Left lung (tissue), 10 donors: Measurements from ENCODE around the gene ZNF697. TPM values are rescaled to one million over a fixed set of nuclear protein-coding genes. Genes with fewer than 3 reads are reported as not detected.

Experiments used
- ATAC-seq: fragments of 200-7000 bp; cut with Tn5 transposase; one replicate; pipeline ENCODE4 v1.9.1; 2020; ENCODE audit warnings: moderate library complexity
- DNase-seq, 4 donors: peaks; one replicate each; pipeline ENCODE4 v3.0.0-alpha.2; 2013 to 2020
- H3K27ac ChIP-seq, 2 donors: fragments of 200-600 bp; sonication (generic) in 1 of 2; one replicate each; pipeline versions ENCODE4 v1.5.0 to v1.8.0; 2020 to 2021
- H3K27me3 ChIP-seq, 2 donors: fragments of 200-600 bp; sonication (generic) in 1 of 2; one replicate each; pipeline versions ENCODE4 v1.5.0 to v1.8.0; 2020 to 2021
- H3K36me3 ChIP-seq, 2 donors: fragments of 200-600 bp; sonication (generic) in 1 of 2; one replicate each; pipeline versions ENCODE4 v1.5.0 to v1.8.0; 2020 to 2021
- H3K4me1 ChIP-seq, 2 donors: fragments of 200-600 bp; one replicate each; pipeline ENCODE4 v1.8.0; 2021
- H3K4me3 ChIP-seq, 2 donors: fragments of 200-600 bp; sonication (generic) in 1 of 2; one replicate each; pipeline versions ENCODE4 v1.5.0 to v1.8.0; 2020 to 2021; ENCODE audit warnings: mild to moderate bottlenecking in 1 of 2
- H3K9me3 ChIP-seq, 2 donors: fragments of 200-600 bp; sonication (generic) in 1 of 2; one replicate each; pipeline versions ENCODE4 v1.5.0 to v1.8.0; 2020 to 2021
- intact Hi-C, 2 donors: fragments of 100-400 bp; cut with DNase I; formaldehyde crosslinking; loops; one replicate each; pipeline versions ENCODE4 v1.11.2 to v1.14.2; 2022
- polyA plus RNA-seq, 6 donors: library from polyadenylated mRNA; unstranded; fragments of 120-200 nt; gene quantifications; one replicate each; pipeline ENCODE4 v1.2.1, GENCODE V29; 2013; ENCODE audit not compliant: insufficient read length in 6 of 6
- total RNA-seq, 2 donors: library from RNA; stranded (reverse); fragmentation: NEBNext Ultra II Directional; extraction: Animal tissue kit (Norgen Biotek cat#: 25700); gene quantifications; one replicate each; pipeline ENCODE4 v1.2.1, GENCODE V29; 2021
- TF ChIP-seq, protein P1 (sequence below), 2 donors: fragments of 200-600 bp; sonication (generic) in 1 of 2; IDR thresholded peaks; one replicate each; pipeline versions ENCODE4 v1.5.0 to v1.8.0; 2021; ENCODE audit warnings: antibody characterized with exemption in 2 of 2
- donor health status: DM: no; HTN: yes; CAD: no.
- donor health status: DM: no; HTN: no; CAD: no.

The ZNF697 gene
- total and polyA plus RNA-seq, 8 donors, result 8.0 to 27.2 (median 25.9) TPM

DNA sequence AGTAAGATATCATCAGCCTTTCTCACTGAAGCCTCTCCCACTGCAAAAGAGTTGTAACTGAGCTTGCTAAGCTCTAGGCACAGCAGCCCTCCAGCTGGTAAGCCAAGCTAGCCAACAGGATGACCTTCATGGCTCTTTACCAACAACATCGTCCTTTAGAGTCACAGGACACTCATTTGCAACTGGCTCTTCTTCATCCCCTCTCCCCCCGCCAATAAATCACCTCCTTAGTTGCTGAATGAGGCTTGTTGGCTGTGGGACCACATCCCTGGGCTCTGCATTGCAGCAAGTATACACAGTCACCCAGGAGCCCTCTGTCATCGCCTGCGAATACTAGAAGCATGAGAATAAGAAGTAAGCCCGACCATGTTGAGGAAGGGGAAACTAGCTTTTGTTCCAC, 16.0 kb upstream of the ZNF697 start:
- Histone ChIP-seq H3K27ac (no peak overlapping the region), H3K27me3 (no peaks in the 10 kb centered on the region), H3K4me3 (no peak overlapping the region), H3K9me3 (no peaks in the 10 kb centered on the region), H3K36me3 (no peaks in the 10 kb centered on the region), H3K4me1 (no peaks in the 10 kb centered on the region)
- DNase-seq, result no peak
- intact Hi-C loops, result loop anchor here in 1 of 2 donors (5.0 kb wide), 1 partner anchor 47 kb away; no protein-coding TSS in a partner anchor
- no peak for ATAC-seq
- TF ChIP-seq, protein P1, sequence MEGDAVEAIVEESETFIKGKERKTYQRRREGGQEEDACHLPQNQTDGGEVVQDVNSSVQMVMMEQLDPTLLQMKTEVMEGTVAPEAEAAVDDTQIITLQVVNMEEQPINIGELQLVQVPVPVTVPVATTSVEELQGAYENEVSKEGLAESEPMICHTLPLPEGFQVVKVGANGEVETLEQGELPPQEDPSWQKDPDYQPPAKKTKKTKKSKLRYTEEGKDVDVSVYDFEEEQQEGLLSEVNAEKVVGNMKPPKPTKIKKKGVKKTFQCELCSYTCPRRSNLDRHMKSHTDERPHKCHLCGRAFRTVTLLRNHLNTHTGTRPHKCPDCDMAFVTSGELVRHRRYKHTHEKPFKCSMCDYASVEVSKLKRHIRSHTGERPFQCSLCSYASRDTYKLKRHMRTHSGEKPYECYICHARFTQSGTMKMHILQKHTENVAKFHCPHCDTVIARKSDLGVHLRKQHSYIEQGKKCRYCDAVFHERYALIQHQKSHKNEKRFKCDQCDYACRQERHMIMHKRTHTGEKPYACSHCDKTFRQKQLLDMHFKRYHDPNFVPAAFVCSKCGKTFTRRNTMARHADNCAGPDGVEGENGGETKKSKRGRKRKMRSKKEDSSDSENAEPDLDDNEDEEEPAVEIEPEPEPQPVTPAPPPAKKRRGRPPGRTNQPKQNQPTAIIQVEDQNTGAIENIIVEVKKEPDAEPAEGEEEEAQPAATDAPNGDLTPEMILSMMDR (IDR thresholded peaks at IDR 0.05), result no peak

DNA sequence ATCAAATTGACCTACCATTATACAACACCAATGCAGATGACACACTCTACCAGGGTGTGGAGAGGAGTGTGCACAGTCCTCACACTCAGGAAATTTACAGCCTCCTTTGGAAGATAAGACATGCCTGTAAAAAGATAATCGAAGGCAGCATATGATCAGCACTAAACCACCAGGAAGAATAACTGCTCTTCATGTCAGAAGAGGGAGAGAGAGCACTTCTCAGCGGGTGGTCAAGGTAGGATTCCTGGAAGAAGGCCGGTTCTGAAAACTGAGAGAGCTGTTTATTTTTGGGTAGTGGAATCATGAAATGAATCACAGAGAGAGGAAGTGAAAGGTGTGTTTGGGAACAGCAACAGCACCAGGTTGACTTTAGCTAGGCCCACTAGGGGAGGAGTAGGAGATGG, 14.0 kb upstream of the ZNF697 start:
- no peaks in the 10 kb centered on the region for H3K9me3 ChIP-seq
- no peak overlapping the region for H3K27ac ChIP-seq
- H3K27me3 ChIP-seq, result no peaks in the 10 kb centered on the region
- ATAC-seq (peak; percentile 10), DNase-seq (no peak)
- H3K4me1 ChIP-seq, result no peaks in the 10 kb centered on the region
- H3K4me3 ChIP-seq, result no peak overlapping the region
- intact Hi-C loops, result loop anchor here in 1 of 2 donors (5.0 kb wide), 1 partner anchor 45 kb away; no protein-coding TSS in a partner anchor
- no peaks in the 10 kb centered on the region for H3K36me3 ChIP-seq
- TF ChIP-seq, protein P1 (IDR thresholded peaks at IDR 0.05), result no peak

DNA sequence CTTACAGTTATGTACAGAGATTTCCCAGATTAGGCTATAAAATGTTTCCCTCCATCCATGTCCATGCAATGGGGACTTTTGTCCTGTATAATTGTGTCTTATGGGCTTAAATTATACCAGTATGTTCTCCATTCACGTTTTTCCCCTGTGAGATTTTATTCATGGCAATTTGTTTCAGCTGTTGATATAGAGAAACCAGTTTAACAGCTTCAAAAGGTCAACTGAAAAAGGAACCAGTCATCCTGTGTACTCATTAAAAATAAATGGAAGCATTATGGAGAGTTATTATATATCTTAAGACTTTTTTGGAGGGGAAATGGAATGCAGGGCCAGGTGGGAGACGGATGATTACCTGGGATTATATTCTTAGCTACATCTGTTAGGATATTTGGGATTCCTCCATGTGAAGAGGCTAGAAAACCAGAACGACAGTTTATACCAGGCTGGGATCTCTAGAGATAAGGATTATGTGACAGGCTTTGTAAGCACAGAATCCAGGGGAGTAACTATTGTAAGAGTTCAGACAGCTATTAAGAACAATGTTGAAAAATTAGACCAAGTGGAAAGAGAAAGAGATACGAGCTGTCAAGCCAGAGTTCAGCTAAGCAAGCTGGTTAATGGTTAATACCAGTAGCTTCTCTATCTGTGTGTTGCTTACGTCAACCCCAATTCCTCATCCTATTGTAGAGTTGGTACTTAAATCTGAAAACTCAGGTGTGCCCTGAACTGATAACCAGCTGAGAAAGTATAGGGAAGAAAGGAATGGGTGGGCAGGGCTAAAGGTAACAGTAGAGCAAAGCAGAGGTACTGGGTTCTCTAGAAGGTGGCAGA, 12.4 kb upstream of the ZNF697 start:
- Histone ChIP-seq H3K4me3 (no peak overlapping the region), H3K27ac (no peak overlapping the region), H3K9me3 (no peaks in the 10 kb centered on the region), H3K4me1 (no peaks in the 10 kb centered on the region), H3K36me3 (no peaks in the 10 kb centered on the region), H3K27me3 (no peaks in the 10 kb centered on the region)
- TF ChIP-seq, protein P1 (IDR thresholded peaks at IDR 0.05), result no peak
- peak in 1 of 4 donors; percentile 40 for DNase-seq
- ATAC-seq, result peak; percentile 51
- intact Hi-C loops, result loop anchor here in 1 of 2 donors (5.0 kb wide), 1 partner anchor 43 kb away; no protein-coding TSS in a partner anchor

DNA sequence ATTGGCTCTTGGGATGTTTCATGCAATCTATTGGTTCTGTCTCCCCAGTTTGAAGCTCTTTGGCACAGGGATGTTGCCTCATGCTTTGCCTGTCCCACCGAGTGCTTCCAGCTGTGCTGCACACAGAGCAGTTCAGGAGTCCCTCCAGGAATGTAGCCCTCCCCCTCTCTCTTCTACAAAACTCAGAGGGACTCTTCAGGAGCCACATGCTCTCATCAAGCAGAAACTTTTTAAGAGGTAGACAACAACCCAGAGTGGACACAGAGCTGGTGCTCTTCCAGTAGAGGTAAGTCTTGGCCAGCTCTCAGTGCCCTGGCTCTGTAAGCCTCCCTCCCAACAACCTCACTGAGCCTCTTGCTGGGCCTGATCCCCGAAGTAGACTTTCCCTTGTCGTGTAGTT, 11.6 kb upstream of the ZNF697 start:
- H3K27ac ChIP-seq, result no peak overlapping the region
- ATAC-seq, result peak; percentile 54
- H3K4me3 ChIP-seq, result no peak overlapping the region
- no peaks in the 10 kb centered on the region for H3K4me1 ChIP-seq
- H3K36me3 ChIP-seq, result no peaks in the 10 kb centered on the region
- TF ChIP-seq, protein P1 (IDR thresholded peaks at IDR 0.05), result no peak
- H3K27me3 ChIP-seq, result no peaks in the 10 kb centered on the region
- intact Hi-C loops, result loop anchor here in 1 of 2 donors (5.0 kb wide), 1 partner anchor 42 kb away; no protein-coding TSS in a partner anchor
- no peaks in the 10 kb centered on the region for H3K9me3 ChIP-seq
- DNase-seq, result peak in 2 of 4 donors; percentile 72 to 84

DNA sequence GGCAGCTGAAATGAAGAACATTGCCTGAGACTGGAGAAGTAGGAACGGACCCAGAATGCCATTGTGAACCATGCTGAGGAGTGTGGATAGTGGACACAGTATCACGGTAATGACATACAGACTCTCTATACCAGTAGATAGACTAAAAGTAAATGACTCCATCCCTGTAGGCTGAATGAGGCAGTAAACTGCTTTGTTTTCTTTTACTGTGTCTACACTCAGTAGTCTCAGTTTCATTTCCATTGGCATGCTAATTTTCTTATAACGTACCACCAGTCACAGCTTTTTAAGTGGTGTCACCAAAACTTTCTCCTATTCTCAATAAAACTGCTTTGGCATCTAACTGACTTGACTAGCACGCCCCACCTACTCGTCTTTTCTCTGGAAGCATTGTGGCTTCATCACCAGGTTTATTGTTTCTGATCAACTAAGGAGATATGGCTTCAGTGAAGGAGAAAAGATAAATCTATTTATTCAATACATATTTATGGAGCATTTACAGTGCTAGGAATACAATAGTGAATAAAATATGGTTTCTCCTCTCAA, 8.4 kb upstream of the ZNF697 start:
- no peak for ATAC-seq
- Histone ChIP-seq H3K9me3 (no peaks in the 10 kb centered on the region), H3K27ac (no peak overlapping the region), H3K4me3 (no peak overlapping the region), H3K36me3 (no peaks in the 10 kb centered on the region), H3K4me1 (no peaks in the 10 kb centered on the region), H3K27me3 (no peaks in the 10 kb centered on the region)
- intact Hi-C loops, result no loop called here
- DNase-seq, result no peak
- TF ChIP-seq, protein P1 (IDR thresholded peaks at IDR 0.05), result no peak
